DND-41 (cell line): ENCODE data around the gene POLN.

ENCODE experiments used
- EZH2 ChIP-seq: IDR thresholded peaks from 3 replicates; pipeline ENCODE4 v1.6.1; 2012; ENCODE audit warnings: borderline replicate concordance, low read depth, mild to moderate bottlenecking, moderate library complexity, low read length, inconsistent platforms; ENCODE audit not compliant: severe bottlenecking
- TF ChIP-seq, protein P1 (sequence below): IDR thresholded peaks from 2 replicates; pipeline ENCODE4 v1.5.1; 2012; ENCODE audit warnings: borderline replicate concordance, low read length, moderate library complexity, mild to moderate bottlenecking; ENCODE audit not compliant: poor library complexity, severe bottlenecking; ENCODE audit errors: extremely low read depth

DNA sequence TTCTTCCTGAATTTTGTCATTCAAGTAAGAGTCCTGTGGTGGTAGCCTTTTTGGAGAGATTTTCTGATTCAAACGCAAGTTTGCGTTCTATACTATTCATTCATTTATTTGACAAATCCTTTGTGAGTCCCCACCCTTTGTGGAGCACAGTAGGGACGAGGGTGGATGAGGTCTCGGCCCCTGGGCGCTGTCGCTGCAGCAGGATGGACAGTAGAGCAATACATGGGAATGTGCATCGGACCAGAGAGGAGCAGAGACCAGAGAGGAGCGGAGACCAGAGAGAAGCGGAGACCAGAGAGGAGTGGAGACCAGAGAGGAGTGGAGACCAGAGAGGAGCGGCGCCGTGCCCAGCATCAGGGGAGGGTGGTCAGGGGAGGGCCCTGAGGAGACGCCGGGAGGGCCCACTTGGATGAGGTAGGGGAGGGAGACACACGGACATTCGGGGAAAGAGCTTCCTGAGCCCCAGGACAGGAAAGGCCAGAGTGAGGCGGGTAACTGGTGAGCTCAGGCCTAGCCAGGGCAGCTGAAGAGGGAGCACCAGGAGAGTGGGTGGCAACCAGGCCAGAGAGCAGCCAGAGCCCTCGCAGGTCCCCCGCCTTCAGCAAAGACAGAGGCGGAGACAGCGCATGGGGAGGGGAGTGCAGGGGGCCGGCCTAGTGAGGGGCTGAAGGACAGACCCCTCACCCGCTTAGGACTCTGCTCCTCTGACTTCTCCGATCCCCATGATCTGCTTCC, 115.4 kb downstream of the POLN start:
- TF ChIP-seq, protein P1, sequence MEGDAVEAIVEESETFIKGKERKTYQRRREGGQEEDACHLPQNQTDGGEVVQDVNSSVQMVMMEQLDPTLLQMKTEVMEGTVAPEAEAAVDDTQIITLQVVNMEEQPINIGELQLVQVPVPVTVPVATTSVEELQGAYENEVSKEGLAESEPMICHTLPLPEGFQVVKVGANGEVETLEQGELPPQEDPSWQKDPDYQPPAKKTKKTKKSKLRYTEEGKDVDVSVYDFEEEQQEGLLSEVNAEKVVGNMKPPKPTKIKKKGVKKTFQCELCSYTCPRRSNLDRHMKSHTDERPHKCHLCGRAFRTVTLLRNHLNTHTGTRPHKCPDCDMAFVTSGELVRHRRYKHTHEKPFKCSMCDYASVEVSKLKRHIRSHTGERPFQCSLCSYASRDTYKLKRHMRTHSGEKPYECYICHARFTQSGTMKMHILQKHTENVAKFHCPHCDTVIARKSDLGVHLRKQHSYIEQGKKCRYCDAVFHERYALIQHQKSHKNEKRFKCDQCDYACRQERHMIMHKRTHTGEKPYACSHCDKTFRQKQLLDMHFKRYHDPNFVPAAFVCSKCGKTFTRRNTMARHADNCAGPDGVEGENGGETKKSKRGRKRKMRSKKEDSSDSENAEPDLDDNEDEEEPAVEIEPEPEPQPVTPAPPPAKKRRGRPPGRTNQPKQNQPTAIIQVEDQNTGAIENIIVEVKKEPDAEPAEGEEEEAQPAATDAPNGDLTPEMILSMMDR = no peak
- TF ChIP-seq EZH2 = no peak
